Measurements from ENCODE around the gene UMODL1. TPM values are rescaled to one million over a fixed set of nuclear protein-coding genes. Genes with fewer than 3 reads are reported as not detected.

The UMODL1 gene
- total RNA-seq, 1 experiment from 2014 or later = not detected

GRCh38 chr21:42160765-42161164, 89.6 kb downstream of the UMODL1 start:
- no peaks in the 10 kb centered on the region for H3K79me2 ChIP-seq (ENCODE audit: insufficient read depth, low read length)
- peaks cover 3% of the 10 kb centered on the region; the same call in 1 of the 2 replicates for H3K4me1 ChIP-seq (ENCODE audit: insufficient read depth, low read length)
- no peak overlapping the region for H3K14ac ChIP-seq (ENCODE audit: insufficient read depth, low read length)
- H4K91ac ChIP-seq (ENCODE audit: insufficient read length, low read depth, low read length) = no peak overlapping the region
- no peak for DNase-seq
- TF ChIP-seq, protein P1, sequence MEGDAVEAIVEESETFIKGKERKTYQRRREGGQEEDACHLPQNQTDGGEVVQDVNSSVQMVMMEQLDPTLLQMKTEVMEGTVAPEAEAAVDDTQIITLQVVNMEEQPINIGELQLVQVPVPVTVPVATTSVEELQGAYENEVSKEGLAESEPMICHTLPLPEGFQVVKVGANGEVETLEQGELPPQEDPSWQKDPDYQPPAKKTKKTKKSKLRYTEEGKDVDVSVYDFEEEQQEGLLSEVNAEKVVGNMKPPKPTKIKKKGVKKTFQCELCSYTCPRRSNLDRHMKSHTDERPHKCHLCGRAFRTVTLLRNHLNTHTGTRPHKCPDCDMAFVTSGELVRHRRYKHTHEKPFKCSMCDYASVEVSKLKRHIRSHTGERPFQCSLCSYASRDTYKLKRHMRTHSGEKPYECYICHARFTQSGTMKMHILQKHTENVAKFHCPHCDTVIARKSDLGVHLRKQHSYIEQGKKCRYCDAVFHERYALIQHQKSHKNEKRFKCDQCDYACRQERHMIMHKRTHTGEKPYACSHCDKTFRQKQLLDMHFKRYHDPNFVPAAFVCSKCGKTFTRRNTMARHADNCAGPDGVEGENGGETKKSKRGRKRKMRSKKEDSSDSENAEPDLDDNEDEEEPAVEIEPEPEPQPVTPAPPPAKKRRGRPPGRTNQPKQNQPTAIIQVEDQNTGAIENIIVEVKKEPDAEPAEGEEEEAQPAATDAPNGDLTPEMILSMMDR (conservative IDR thresholded peaks at IDR 0.05) = no peak
- Mint-ChIP-seq H3K27ac (no peak overlapping the region), H3K36me3 (ENCODE audit: insufficient read depth in 1 of 3, low read depth in 3 of 3) (no peaks in the 10 kb centered on the region), H3K4me1 (peaks cover 4 to 6% of the 10 kb centered on the region in 2 experiments), H3K9me3 (no peaks in the 10 kb centered on the region), H3K4me3 (no peak overlapping the region), H3K27me3 (ENCODE audit: low read depth) (no peaks in the 10 kb centered on the region; the same call in 1 of the 2 replicates)
- H2BK12ac ChIP-seq (ENCODE audit: insufficient read length, low read depth, low read length) = no peak overlapping the region
- H3K18ac ChIP-seq (ENCODE audit: insufficient read length, low read depth, low read length) = no peak overlapping the region
- no peak overlapping the region for H2BK15ac ChIP-seq (ENCODE audit: low read depth, low read length)
- no peak overlapping the region for H3K4me2 ChIP-seq (ENCODE audit: insufficient read depth, insufficient read length, low read length)
- no peaks in the 10 kb centered on the region for H4K20me1 ChIP-seq (ENCODE audit: control insufficient read depth, insufficient read depth, insufficient read length)
- WGBS (ENCODE audit: extremely low coverage, insufficient read length, low lambda C conversion rate) = no CpG with 5 or more reads among the region's 9 CpGs
- H3K27me3 ChIP-seq (ENCODE audit: insufficient read depth, low read length) = no peaks in the 10 kb centered on the region
- no peak overlapping the region for H2BK20ac ChIP-seq (ENCODE audit: low read depth, low read length, poor library complexity, severe bottlenecking)
- H3K27ac ChIP-seq (ENCODE audit: insufficient read length, low read depth, low read length) = no peak overlapping the region
- H3K9ac ChIP-seq (ENCODE audit: extremely low read depth, insufficient read length, low read length) = no peak overlapping the region
- no peaks in the 10 kb centered on the region for H3K79me1 ChIP-seq (ENCODE audit: insufficient read depth, low read depth, low read length, poor library complexity, severe bottlenecking)
- H2AFZ ChIP-seq (ENCODE audit: low read length) = no peak overlapping the region
- no peak overlapping the region for H3T11ph ChIP-seq (ENCODE audit: low read length)
- no peak overlapping the region for H3K56ac ChIP-seq (ENCODE audit: insufficient read length, low read depth, low read length)
- peaks cover 4% of the 10 kb centered on the region for H3K23me2 ChIP-seq (ENCODE audit: insufficient read length, low read depth, low read length, poor library complexity, severe bottlenecking)
- H4K8ac ChIP-seq (replicated peaks; ENCODE audit: insufficient read length, low read depth, low read length) = no peak overlapping the region
- H2BK120ac ChIP-seq (ENCODE audit: low read depth, low read length, poor library complexity, severe bottlenecking) = no peak overlapping the region
- H3K4ac ChIP-seq (ENCODE audit: low read depth, low read length) = no peak overlapping the region
- no peak overlapping the region for H2BK5ac ChIP-seq (ENCODE audit: insufficient read length, low read length)
- no peak overlapping the region for H3K23ac ChIP-seq (ENCODE audit: insufficient read length, low read depth, low read length)
- H4K5ac ChIP-seq (ENCODE audit: insufficient read length, low read depth, low read length) = no peak overlapping the region
- H3K9me3 ChIP-seq (ENCODE audit: control insufficient read depth, low read depth, low read length) = no peaks in the 10 kb centered on the region
- H2AK5ac ChIP-seq (ENCODE audit: insufficient read length, low read length) = no peak overlapping the region
